HEK293T (cell line): Measurements from ENCODE around the gene MYBPC2.
"Not testable (repeated sequence)": the region's sequence is repeated elsewhere in the genome, so short reads cannot be mapped to it uniquely, and the experiment has no call there.

ENCODE experiments used
- CTCF ChIA-PET: fragments of 350-600 bp; formaldehyde crosslinking; extraction: SDS; loops from one replicate; lab custom pipeline; 2021; ENCODE audit warnings: antibody characterized with exemption, inconsistent platforms; lab: Yijun Ruan, JAX
- POLR2A ChIA-PET: fragments of 350-600 bp; formaldehyde crosslinking; extraction: SDS; loops from one replicate; lab custom pipeline; 2020; ENCODE audit warnings: antibody characterized with exemption, inconsistent platforms; lab: Yijun Ruan, JAX
- DNase-seq: peaks from one replicate; pipeline ENCODE4 v3.0.0; 2012; ENCODE audit warnings: mixed read lengths; ENCODE audit errors: extremely low spot score
- ARNT ChIP-seq: fragments of 450-650 bp; IDR thresholded peaks from 2 replicates; pipeline ENCODE4 v1.6.1; 2017; ENCODE audit warnings: mild to moderate bottlenecking
- BHLHE40 ChIP-seq: fragments of 450-650 bp; IDR thresholded peaks from 2 replicates; pipeline ENCODE4 v1.6.1; 2016; ENCODE audit warnings: mild to moderate bottlenecking, moderate library complexity, borderline replicate concordance
- CTBP1 ChIP-seq: fragments of 450-650 bp; IDR thresholded peaks from 2 replicates; pipeline ENCODE4 v1.6.1; 2016; ENCODE audit warnings: borderline replicate concordance
- ELF4 ChIP-seq: fragments of 450-650 bp; IDR thresholded peaks from 2 replicates; pipeline ENCODE4 v1.6.1; 2017; ENCODE audit warnings: antibody characterized with exemption
- FOXA1 ChIP-seq: fragments of 450-650 bp; IDR thresholded peaks from 2 replicates; pipeline ENCODE4 v1.6.1; 2016; ENCODE audit warnings: mild to moderate bottlenecking
- FOXK2 ChIP-seq: fragments of 450-650 bp; IDR thresholded peaks from 2 replicates; pipeline ENCODE4 v1.6.1; 2016; ENCODE audit warnings: mild to moderate bottlenecking
- FOXM1 ChIP-seq: fragments of 450-650 bp; IDR thresholded peaks from 2 replicates; pipeline ENCODE4 v1.6.1; 2017; ENCODE audit warnings: mild to moderate bottlenecking, borderline replicate concordance
- HDGF ChIP-seq: fragments of 450-650 bp; IDR thresholded peaks from 2 replicates; pipeline ENCODE4 v1.6.1; 2017; ENCODE audit warnings: antibody characterized with exemption, borderline replicate concordance
- L3MBTL2 ChIP-seq: fragments of 450-650 bp; conservative IDR thresholded peaks from 2 replicates; pipeline ENCODE4 v1.6.1; 2016; ENCODE audit warnings: mild to moderate bottlenecking
- LEF1 ChIP-seq: fragments of 450-650 bp; IDR thresholded peaks from 2 replicates; pipeline ENCODE4 v1.6.1; 2017; ENCODE audit warnings: mild to moderate bottlenecking, borderline replicate concordance
- NFRKB ChIP-seq: fragments of 450-650 bp; IDR thresholded peaks from 2 replicates; pipeline ENCODE4 v1.6.1; 2016; ENCODE audit warnings: mild to moderate bottlenecking, moderate library complexity
- PKNOX1 ChIP-seq: fragments of 450-650 bp; IDR thresholded peaks from 2 replicates; pipeline ENCODE4 v1.6.1; 2016
- SP1 ChIP-seq: fragments of 450-650 bp; IDR thresholded peaks from 2 replicates; pipeline ENCODE4 v1.6.1; 2017
- SUZ12 ChIP-seq: fragments of 450-650 bp; IDR thresholded peaks from 2 replicates; pipeline ENCODE4 v1.6.1; 2016; ENCODE audit warnings: mild to moderate bottlenecking
- TARDBP ChIP-seq: fragments of 450-650 bp; IDR thresholded peaks from 2 replicates; pipeline ENCODE4 v1.6.1; 2016
- ZNF384 ChIP-seq: fragments of 450-650 bp; IDR thresholded peaks from 2 replicates; pipeline ENCODE4 v1.6.1; 2016

Gene MYBPC2

GRCh38 chr19:50464348-50464747 is 31.7 kb downstream of the MYBPC2 start:
- CTCF ChIA-PET: interaction anchor here (0.7 to 3.0 kb wide), 2 partner anchors 95 to 107 kb away, joined by 3 to 8 read pairs; no protein-coding TSS in a partner anchor
- TF ChIP-seq NFRKB (no peak), ZNF384 (no peak), HDGF (no peak), ELF4 (no peak), FOXA1 (no peak)
- no peak for DNase-seq
- POLR2A ChIA-PET: no interaction called here

GRCh38 chr19:50465000-50465399 is 32.3 kb downstream of the MYBPC2 start:
- TF ChIP-seq ARNT: no peak
- no peak for TF ChIP-seq FOXA1
- TF ChIP-seq FOXK2: no peak
- TF ChIP-seq SUZ12: no peak
- TF ChIP-seq LEF1: no peak
- TF ChIP-seq BHLHE40: no peak
- no peak for TF ChIP-seq CTBP1
- TF ChIP-seq ZNF384: no peak
- no peak for TF ChIP-seq TARDBP
- TF ChIP-seq HDGF: no peak
- TF ChIP-seq PKNOX1: no peak
- no peak for TF ChIP-seq ELF4
- no peak for TF ChIP-seq L3MBTL2
- no peak for TF ChIP-seq FOXM1
- no peak for TF ChIP-seq SP1
- TF ChIP-seq NFRKB: no peak

GRCh38 chr19:50465986-50466705 is 33.5 kb downstream of the MYBPC2 start:
- peak; percentile 52 for DNase-seq
- TF ChIP-seq BHLHE40: no peak
- TF ChIP-seq TARDBP: no peak
- no peak for TF ChIP-seq L3MBTL2
- no peak for TF ChIP-seq SP1
- TF ChIP-seq ZNF384: no peak
- no peak for TF ChIP-seq ARNT
- ChIA-PET CTCF (interaction anchor here (1.2 to 1.5 kb wide), 4 partner anchors 13 to 109 kb away, joined by 3 to 5 read pairs (median 4); no protein-coding TSS in a partner anchor), POLR2A (no interaction called here)

More at GRCh38 chr19:50465000-50465399, 32.3 kb downstream of the MYBPC2 start:
- ChIA-PET CTCF (interaction anchor here (0.7 to 3.0 kb wide), 2 partner anchors 96 to 108 kb away, joined by 3 to 8 read pairs; no protein-coding TSS in a partner anchor), POLR2A (no interaction called here)
- no peak for DNase-seq

GRCh38 chr19:50466706-50467039 is 34.0 kb downstream of the MYBPC2 start:
- TF ChIP-seq L3MBTL2 (no peak), SP1 (no peak)
- CTCF ChIA-PET: interaction anchor here (1.2 to 1.5 kb wide), 4 partner anchors 12 to 110 kb away, joined by 3 to 5 read pairs (median 4); no protein-coding TSS in a partner anchor
- POLR2A ChIA-PET: no interaction called here
- no peak for DNase-seq

- CTCF ChIA-PET: no interaction called here
- DNase-seq: no peak
- POLR2A ChIA-PET: interaction anchor here (1.0 kb wide), 1 partner anchor 84 kb away, joined by 3 read pairs; no protein-coding TSS in a partner anchor
- TF ChIP-seq LEF1: no peak
- TF ChIP-seq SP1: no peak
- TF ChIP-seq FOXM1: no peak
- TF ChIP-seq FOXK2: no peak
- no peak for TF ChIP-seq L3MBTL2
- no peak for TF ChIP-seq BHLHE40
- TF ChIP-seq FOXA1: no peak
- no peak for TF ChIP-seq CTBP1
- no peak for TF ChIP-seq PKNOX1
- no peak for TF ChIP-seq ZNF384
- no peak for TF ChIP-seq SUZ12
These were observed 34.9 kb downstream of the MYBPC2 start for GRCh38 chr19:50467566-50467965.

GRCh38 chr19:50468818-50469217 is 36.1 kb downstream of the MYBPC2 start:
- DNase-seq: no peak
- ChIA-PET CTCF (no interaction called here), POLR2A (no interaction called here)
- TF ChIP-seq ZNF384: no peak
- no peak for TF ChIP-seq SUZ12
- TF ChIP-seq LEF1: no peak
- no peak for TF ChIP-seq FOXM1
- TF ChIP-seq BHLHE40: no peak
- no peak for TF ChIP-seq FOXA1
- TF ChIP-seq HDGF: no peak
- TF ChIP-seq CTBP1: no peak
- no peak for TF ChIP-seq SP1
- no peak for TF ChIP-seq TARDBP
- TF ChIP-seq FOXK2: no peak
- no peak for TF ChIP-seq ARNT
- no peak for TF ChIP-seq PKNOX1
- no peak for TF ChIP-seq L3MBTL2
- no peak for TF ChIP-seq ELF4
- TF ChIP-seq NFRKB: no peak

GRCh38 chr19:50473336-50473735 is 40.6 kb downstream of the MYBPC2 start:
- CTCF ChIA-PET, DNase-seq, POLR2A ChIA-PET: not testable (repeated sequence)
